WTC11 (cell line): ENCODE results near the gene KCNG4. TPM values are rescaled to one million over a fixed set of nuclear protein-coding genes. Genes with fewer than 3 reads are reported as not detected.

Source experiments
- ATAC-seq: fragments of 200-7000 bp; cut with Tn5 transposase; 2 replicates; pipeline ENCODE4 v1.10.0; 2021; ENCODE audit warnings: mild to moderate bottlenecking, moderate library complexity
- CTCF ChIA-PET: fragments of 300-600 bp; sonication (Branson Sonifier 250); formaldehyde crosslinking; loops from one replicate; lab custom pipeline; 2021; ENCODE audit warnings: antibody characterized with exemption; lab: Charles Lee
- POLR2A ChIA-PET: fragments of 350-600 bp; sonication (Branson Sonifier 250); formaldehyde crosslinking; loops from one replicate; lab custom pipeline; 2021; ENCODE audit warnings: antibody characterized with exemption; lab: Charles Lee
- DNase-seq: peaks from one replicate; pipeline ENCODE4 v3.0.0; 2021; ENCODE audit warnings: low spot score
- H3K27ac Mint-ChIP-seq: 2 replicates; pipeline ENCODE4 v1.8.0; 2021; ENCODE audit warnings: mixed read lengths
- H3K27me3 Mint-ChIP-seq: 2 replicates; pipeline ENCODE4 v1.8.0; 2021; ENCODE audit warnings: low read depth, mild to moderate bottlenecking, moderate library complexity, mixed read lengths
- H3K36me3 Mint-ChIP-seq: 2 replicates; pipeline ENCODE4 v1.8.0; 2021; ENCODE audit warnings: mixed read lengths
- H3K4me1 Mint-ChIP-seq: 2 replicates; pipeline ENCODE4 v1.8.0; 2022; ENCODE audit warnings: mixed read lengths
- H3K4me3 Mint-ChIP-seq: 2 replicates; pipeline ENCODE4 v1.8.0; 2021; ENCODE audit warnings: mild to moderate bottlenecking, moderate library complexity, mixed read lengths
- H3K9me3 Mint-ChIP-seq: 2 replicates; pipeline ENCODE4 v1.8.0; 2021; ENCODE audit warnings: mixed read lengths
- CBFB ChIP-seq: sonication (generic); formaldehyde crosslinking; IDR thresholded peaks from 2 replicates; pipeline ENCODE4 v1.8.1; 2022; ENCODE audit warnings: mild to moderate bottlenecking, low read depth, missing genetic modification reagents
- CREM ChIP-seq: sonication (generic); formaldehyde crosslinking; IDR thresholded peaks from 2 replicates; pipeline ENCODE4 v1.8.1; 2022; ENCODE audit warnings: mild to moderate bottlenecking, missing genetic modification reagents, moderate library complexity
- EMX1 ChIP-seq: fragments of 250-450 bp; sonication (Bioruptor Pico); IDR thresholded peaks from 2 replicates; pipeline ENCODE4 v1.8.0; 2021; ENCODE audit warnings: mild to moderate bottlenecking
- HMGA2 ChIP-seq: fragments of 250-450 bp; sonication (Bioruptor Pico); IDR thresholded peaks from 2 replicates; pipeline ENCODE4 v1.4.0; 2021; ENCODE audit warnings: mild to moderate bottlenecking, moderate library complexity
- NFATC4 ChIP-seq: fragments of 250-450 bp; sonication (Bioruptor Pico); IDR thresholded peaks from 2 replicates; pipeline ENCODE4 v1.9.0; 2021; ENCODE audit warnings: mild to moderate bottlenecking
- NR1H2 ChIP-seq: sonication (generic); formaldehyde crosslinking; IDR thresholded peaks from 2 replicates; pipeline ENCODE4 v1.9.0; 2021; ENCODE audit warnings: mild to moderate bottlenecking, moderate library complexity, missing genetic modification reagents
- NR2C2 ChIP-seq: sonication (generic); formaldehyde crosslinking; IDR thresholded peaks from 2 replicates; pipeline ENCODE4 v1.8.0; 2022; ENCODE audit warnings: mild to moderate bottlenecking, missing genetic modification reagents
- PRRX2 ChIP-seq: fragments of 250-450 bp; sonication (Bioruptor Pico); IDR thresholded peaks from 2 replicates; pipeline ENCODE4 v1.8.0; 2021; ENCODE audit warnings: mild to moderate bottlenecking
- TEAD1 ChIP-seq: sonication (generic); formaldehyde crosslinking; IDR thresholded peaks from 2 replicates; pipeline ENCODE4 v1.8.0; 2022; ENCODE audit warnings: mild to moderate bottlenecking, missing genetic modification reagents
- ZNF416 ChIP-seq: fragments of 250-450 bp; sonication (Bioruptor Pico); IDR thresholded peaks from 2 replicates; pipeline ENCODE4 v1.9.0; 2021; ENCODE audit warnings: mild to moderate bottlenecking, inconsistent platforms
- ZNF423 ChIP-seq: fragments of 250-450 bp; sonication (Bioruptor Pico); IDR thresholded peaks from 2 replicates; pipeline ENCODE4 v2.1.2; 2022; ENCODE audit warnings: mild to moderate bottlenecking, moderate library complexity
- ZNF671 ChIP-seq: fragments of 250-450 bp; sonication (Bioruptor Pico); IDR thresholded peaks from 2 replicates; pipeline ENCODE4 v1.8.0; 2021; ENCODE audit warnings: mild to moderate bottlenecking
- total RNA-seq: library from RNA; stranded (reverse); gene quantifications from 3 replicates; pipeline ENCODE4 v1.2.3, GENCODE V29; 2021
- TF ChIP-seq, protein P1 (sequence below): sonication (generic); formaldehyde crosslinking; IDR thresholded peaks from 2 replicates; pipeline ENCODE4 v1.8.0; 2022; ENCODE audit warnings: missing genetic modification reagents
- TF ChIP-seq, protein P2 (sequence below): fragments of 250-450 bp; sonication (Bioruptor Pico); IDR thresholded peaks from 2 replicates; pipeline ENCODE4 v1.8.0; 2021; ENCODE audit warnings: mild to moderate bottlenecking
- TF ChIP-seq, protein P3 (sequence below): sonication (generic); formaldehyde crosslinking; IDR thresholded peaks from 2 replicates; pipeline ENCODE4 v1.8.1; 2023; ENCODE audit warnings: mild to moderate bottlenecking, missing genetic modification reagents
- TF ChIP-seq, protein P4 (sequence below): sonication (generic); formaldehyde crosslinking; IDR thresholded peaks from 2 replicates; pipeline ENCODE4 v1.8.1; 2023; ENCODE audit warnings: mild to moderate bottlenecking, missing genetic modification reagents, moderate library complexity

The KCNG4 gene
- total RNA-seq, 1 experiment from 2014 or later = not detected

DNA sequence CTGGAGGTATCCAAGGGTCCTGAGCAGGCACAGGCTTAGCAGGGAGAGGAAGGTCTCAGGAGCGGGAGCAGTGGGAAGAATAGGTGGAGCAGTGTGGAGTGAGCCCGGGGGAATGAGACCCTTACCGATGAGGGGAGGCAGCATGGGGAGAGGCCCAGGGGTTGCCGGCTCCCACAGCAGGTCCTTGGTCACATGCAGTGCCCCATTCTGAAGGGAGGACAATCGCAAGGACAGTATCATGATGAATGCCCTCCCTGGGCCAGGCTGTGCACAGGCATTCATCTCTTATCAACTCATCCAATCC is 56.3 kb downstream of the KCNG4 start (continued):
- TF ChIP-seq, protein P1, sequence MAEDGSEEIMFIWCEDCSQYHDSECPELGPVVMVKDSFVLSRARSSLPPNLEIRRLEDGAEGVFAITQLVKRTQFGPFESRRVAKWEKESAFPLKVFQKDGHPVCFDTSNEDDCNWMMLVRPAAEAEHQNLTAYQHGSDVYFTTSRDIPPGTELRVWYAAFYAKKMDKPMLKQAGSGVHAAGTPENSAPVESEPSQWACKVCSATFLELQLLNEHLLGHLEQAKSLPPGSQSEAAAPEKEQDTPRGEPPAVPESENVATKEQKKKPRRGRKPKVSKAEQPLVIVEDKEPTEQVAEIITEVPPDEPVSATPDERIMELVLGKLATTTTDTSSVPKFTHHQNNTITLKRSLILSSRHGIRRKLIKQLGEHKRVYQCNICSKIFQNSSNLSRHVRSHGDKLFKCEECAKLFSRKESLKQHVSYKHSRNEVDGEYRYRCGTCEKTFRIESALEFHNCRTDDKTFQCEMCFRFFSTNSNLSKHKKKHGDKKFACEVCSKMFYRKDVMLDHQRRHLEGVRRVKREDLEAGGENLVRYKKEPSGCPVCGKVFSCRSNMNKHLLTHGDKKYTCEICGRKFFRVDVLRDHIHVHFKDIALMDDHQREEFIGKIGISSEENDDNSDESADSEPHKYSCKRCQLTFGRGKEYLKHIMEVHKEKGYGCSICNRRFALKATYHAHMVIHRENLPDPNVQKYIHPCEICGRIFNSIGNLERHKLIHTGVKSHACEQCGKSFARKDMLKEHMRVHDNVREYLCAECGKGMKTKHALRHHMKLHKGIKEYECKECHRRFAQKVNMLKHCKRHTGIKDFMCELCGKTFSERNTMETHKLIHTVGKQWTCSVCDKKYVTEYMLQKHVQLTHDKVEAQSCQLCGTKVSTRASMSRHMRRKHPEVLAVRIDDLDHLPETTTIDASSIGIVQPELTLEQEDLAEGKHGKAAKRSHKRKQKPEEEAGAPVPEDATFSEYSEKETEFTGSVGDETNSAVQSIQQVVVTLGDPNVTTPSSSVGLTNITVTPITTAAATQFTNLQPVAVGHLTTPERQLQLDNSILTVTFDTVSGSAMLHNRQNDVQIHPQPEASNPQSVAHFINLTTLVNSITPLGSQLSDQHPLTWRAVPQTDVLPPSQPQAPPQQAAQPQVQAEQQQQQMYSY (CRISPR knock-in tag) = no peak
- no peak for TF ChIP-seq ZNF416 (CRISPR knock-in tag)
- TF ChIP-seq ZNF671 = no peak
- TF ChIP-seq HMGA2 (CRISPR knock-in tag) = no peak
- TF ChIP-seq CREM (CRISPR knock-in tag) = no peak

DNA sequence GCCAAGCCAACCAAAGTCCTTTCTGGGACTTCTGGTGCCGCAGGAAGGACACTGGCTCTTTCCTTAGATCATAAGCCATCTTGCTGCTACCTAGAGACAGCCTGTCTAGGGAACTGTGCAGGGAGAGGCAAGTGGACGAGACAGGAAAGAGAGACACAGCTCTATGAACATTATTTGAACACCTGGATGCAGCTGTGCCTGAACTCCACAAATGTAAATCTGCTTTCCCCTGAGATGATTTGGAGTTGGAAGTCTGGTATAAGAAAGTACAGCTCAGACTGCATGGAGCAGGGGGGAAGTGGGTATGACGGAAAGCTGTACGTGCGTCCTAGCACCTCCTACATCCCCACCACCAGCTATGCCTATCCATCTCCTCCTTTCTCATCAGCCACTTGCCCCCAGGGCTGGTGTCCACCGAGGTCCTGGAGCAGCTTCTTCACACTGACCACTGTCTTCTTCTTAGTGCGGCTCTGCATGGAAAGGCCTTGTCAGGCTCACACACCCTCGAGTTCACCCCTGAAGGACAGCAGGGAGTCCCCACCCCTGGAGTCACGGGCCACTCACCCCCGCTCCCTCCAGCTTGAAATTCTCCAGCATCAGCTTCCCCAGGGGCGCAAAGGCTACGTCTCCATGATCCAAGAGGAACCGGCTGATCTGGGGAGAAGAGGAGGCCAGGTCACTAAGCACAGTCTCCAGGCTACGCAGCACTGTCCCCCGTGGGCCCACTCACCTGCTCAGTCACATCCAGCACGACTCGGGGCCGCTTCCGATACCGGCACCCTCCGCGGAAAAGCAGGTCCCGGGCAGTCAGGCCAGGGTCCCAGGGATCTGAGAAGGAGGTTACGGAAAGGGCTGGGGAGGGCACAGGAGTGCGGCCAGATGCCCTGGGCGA is 56.9 kb downstream of the KCNG4 start:
- no peak overlapping the region for H3K27ac Mint-ChIP-seq
- no peaks in the 10 kb centered on the region for H3K27me3 Mint-ChIP-seq
- H3K4me3 Mint-ChIP-seq = no peak overlapping the region
- TF ChIP-seq NR2C2 (CRISPR knock-in tag) (no peak), ZNF423 (CRISPR knock-in tag) (no peak), CBFB (CRISPR knock-in tag) (no peak), CREM (CRISPR knock-in tag) (no peak), NFATC4 (no peak), PRRX2 (no peak)
- TF ChIP-seq, protein P2, sequence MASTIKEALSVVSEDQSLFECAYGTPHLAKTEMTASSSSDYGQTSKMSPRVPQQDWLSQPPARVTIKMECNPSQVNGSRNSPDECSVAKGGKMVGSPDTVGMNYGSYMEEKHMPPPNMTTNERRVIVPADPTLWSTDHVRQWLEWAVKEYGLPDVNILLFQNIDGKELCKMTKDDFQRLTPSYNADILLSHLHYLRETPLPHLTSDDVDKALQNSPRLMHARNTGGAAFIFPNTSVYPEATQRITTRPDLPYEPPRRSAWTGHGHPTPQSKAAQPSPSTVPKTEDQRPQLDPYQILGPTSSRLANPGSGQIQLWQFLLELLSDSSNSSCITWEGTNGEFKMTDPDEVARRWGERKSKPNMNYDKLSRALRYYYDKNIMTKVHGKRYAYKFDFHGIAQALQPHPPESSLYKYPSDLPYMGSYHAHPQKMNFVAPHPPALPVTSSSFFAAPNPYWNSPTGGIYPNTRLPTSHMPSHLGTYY (CRISPR knock-in tag) = no peak
- TF ChIP-seq, protein P3, sequence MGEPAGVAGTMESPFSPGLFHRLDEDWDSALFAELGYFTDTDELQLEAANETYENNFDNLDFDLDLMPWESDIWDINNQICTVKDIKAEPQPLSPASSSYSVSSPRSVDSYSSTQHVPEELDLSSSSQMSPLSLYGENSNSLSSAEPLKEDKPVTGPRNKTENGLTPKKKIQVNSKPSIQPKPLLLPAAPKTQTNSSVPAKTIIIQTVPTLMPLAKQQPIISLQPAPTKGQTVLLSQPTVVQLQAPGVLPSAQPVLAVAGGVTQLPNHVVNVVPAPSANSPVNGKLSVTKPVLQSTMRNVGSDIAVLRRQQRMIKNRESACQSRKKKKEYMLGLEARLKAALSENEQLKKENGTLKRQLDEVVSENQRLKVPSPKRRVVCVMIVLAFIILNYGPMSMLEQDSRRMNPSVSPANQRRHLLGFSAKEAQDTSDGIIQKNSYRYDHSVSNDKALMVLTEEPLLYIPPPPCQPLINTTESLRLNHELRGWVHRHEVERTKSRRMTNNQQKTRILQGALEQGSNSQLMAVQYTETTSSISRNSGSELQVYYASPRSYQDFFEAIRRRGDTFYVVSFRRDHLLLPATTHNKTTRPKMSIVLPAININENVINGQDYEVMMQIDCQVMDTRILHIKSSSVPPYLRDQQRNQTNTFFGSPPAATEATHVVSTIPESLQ = no peak
- ATAC-seq (no peak), DNase-seq (no peak)
- H3K36me3 Mint-ChIP-seq = peaks cover 26% of the 10 kb centered on the region; the same call in 1 of the 2 replicates
- POLR2A ChIA-PET = no interaction called here
- peaks cover 9% of the 10 kb centered on the region; the same call in 1 of the 2 replicates for H3K4me1 Mint-ChIP-seq
- CTCF ChIA-PET = interaction anchor here (0.6 to 1.8 kb wide), 5 partner anchors 7 to 301 kb away, joined by 3 to 5 read pairs (median 4); partner anchors contain the start of gene ATP2C2
- no peaks in the 10 kb centered on the region for H3K9me3 Mint-ChIP-seq

DNA sequence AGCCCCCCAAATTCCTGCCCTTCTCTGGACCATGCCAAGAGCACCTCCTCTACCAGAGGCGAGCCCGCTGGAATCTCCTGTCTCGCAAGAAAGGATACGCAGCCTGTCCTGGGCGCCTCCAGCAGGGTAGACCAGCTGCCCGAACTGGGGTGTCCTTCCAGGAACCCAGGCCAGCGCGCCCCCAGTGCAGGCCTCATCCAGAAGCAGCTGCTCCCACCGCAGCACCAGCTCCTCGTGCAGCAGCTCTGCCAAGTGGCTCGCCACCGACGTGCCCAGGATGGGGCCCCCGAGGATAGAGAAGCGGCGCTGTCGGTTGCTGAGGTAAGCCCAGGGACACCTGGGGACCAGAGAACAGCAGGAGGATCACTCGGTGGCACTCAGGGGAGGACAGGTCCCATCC is 57.7 kb downstream of the KCNG4 start:
- Mint-ChIP-seq H3K9me3 (no peaks in the 10 kb centered on the region), H3K36me3 (peaks cover 28% of the 10 kb centered on the region; the same call in 1 of the 2 replicates), H3K27me3 (no peaks in the 10 kb centered on the region), H3K4me3 (no peak overlapping the region), H3K27ac (no peak overlapping the region), H3K4me1 (peaks cover 9% of the 10 kb centered on the region; the same call in 1 of the 2 replicates)
- ChIA-PET CTCF (interaction anchor here (0.6 kb wide), 1 partner anchor 300 kb away, joined by 3 read pairs; no protein-coding TSS in a partner anchor), POLR2A (no interaction called here)
- DNase-seq = no peak
- no peak for TF ChIP-seq EMX1
- TF ChIP-seq, protein P4, sequence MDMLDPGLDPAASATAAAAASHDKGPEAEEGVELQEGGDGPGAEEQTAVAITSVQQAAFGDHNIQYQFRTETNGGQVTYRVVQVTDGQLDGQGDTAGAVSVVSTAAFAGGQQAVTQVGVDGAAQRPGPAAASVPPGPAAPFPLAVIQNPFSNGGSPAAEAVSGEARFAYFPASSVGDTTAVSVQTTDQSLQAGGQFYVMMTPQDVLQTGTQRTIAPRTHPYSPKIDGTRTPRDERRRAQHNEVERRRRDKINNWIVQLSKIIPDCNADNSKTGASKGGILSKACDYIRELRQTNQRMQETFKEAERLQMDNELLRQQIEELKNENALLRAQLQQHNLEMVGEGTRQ (CRISPR knock-in tag) = no peak
- TF ChIP-seq NR1H2 (CRISPR knock-in tag) = no peak
- TF ChIP-seq TEAD1 (CRISPR knock-in tag) = no peak
- ATAC-seq = no peak
